HepG2 (cell line): Measurements from ENCODE around the gene OR2W1. TPM values are rescaled to one million over a fixed set of nuclear protein-coding genes. Genes with fewer than 3 reads are reported as not detected.

Experiments used
- AKAP8 ChIP-seq: sonication (generic); formaldehyde crosslinking; IDR thresholded peaks from 2 replicates; pipeline ENCODE4 v1.5.1; 2020; ENCODE audit warnings: mild to moderate bottlenecking, missing genetic modification reagents
- CAMTA2 ChIP-seq: sonication (generic); formaldehyde crosslinking; IDR thresholded peaks from 2 replicates; pipeline ENCODE4 v1.4.0; 2020; ENCODE audit warnings: mild to moderate bottlenecking, missing genetic modification reagents, borderline replicate concordance
- CBX2 ChIP-seq, 2 experiments: fragments of 200-600 bp in 1 of 2; sonication (generic); formaldehyde crosslinking in 1 of 2; IDR thresholded peaks; 2 replicates each; pipeline versions ENCODE4 v1.7.0 to v1.8.1; 2018 to 2022; ENCODE audit warnings: low read depth in 2 of 2, low read length in 1 of 2, mild to moderate bottlenecking in 1 of 2, missing genetic modification reagents in 1 of 2
- HINFP ChIP-seq: sonication (generic); formaldehyde crosslinking; IDR thresholded peaks from 2 replicates; pipeline ENCODE4 v1.4.0; 2020; ENCODE audit warnings: low read depth, mild to moderate bottlenecking, missing genetic modification reagents
- IRF9 ChIP-seq: sonication (generic); formaldehyde crosslinking; IDR thresholded peaks from 2 replicates; pipeline ENCODE4 v1.8.0; 2022; ENCODE audit warnings: missing genetic modification reagents, mild to moderate bottlenecking, borderline replicate concordance
- ISX ChIP-seq: sonication (generic); formaldehyde crosslinking; conservative IDR thresholded peaks from 2 replicates; pipeline ENCODE4 v1.5.0; 2020; ENCODE audit warnings: missing genetic modification reagents
- KLF15 ChIP-seq: sonication (generic); formaldehyde crosslinking; IDR thresholded peaks from 2 replicates; pipeline ENCODE4 v1.8.1; 2023; ENCODE audit warnings: borderline replicate concordance, mild to moderate bottlenecking, inconsistent platforms, missing genetic modification reagents, mixed read lengths
- NR2F1 ChIP-seq, 2 experiments: fragments of 450-650 bp in 1 of 2; formaldehyde crosslinking in 1 of 2; IDR thresholded peaks; 2 replicates each; pipeline versions ENCODE4 v1.5.0 to v1.6.1; 2016 to 2020; ENCODE audit warnings: mild to moderate bottlenecking in 1 of 2, missing compliant biosample characterization in 1 of 2, missing genetic modification reagents in 1 of 2, moderate library complexity in 1 of 2
- PLRG1 ChIP-seq: fragments of 450-650 bp; conservative IDR thresholded peaks from 2 replicates; pipeline ENCODE4 v1.6.1; 2016
- RARG ChIP-seq: sonication (generic); formaldehyde crosslinking; IDR thresholded peaks from 2 replicates; pipeline ENCODE4 v1.4.0; 2020; ENCODE audit warnings: low read depth, mild to moderate bottlenecking, missing genetic modification reagents
- RFX1 ChIP-seq: fragments of 450-650 bp; IDR thresholded peaks from 2 replicates; pipeline ENCODE4 v1.6.1; 2017
- RXRA ChIP-seq: sonication (generic); formaldehyde crosslinking; IDR thresholded peaks from 2 replicates; pipeline ENCODE4 v1.5.1; 2020; ENCODE audit warnings: missing genetic modification reagents
- SPEN ChIP-seq: sonication (generic); formaldehyde crosslinking; IDR thresholded peaks from 2 replicates; pipeline ENCODE4 v1.5.1; 2020; ENCODE audit warnings: low read depth, mild to moderate bottlenecking, missing genetic modification reagents
- TARDBP ChIP-seq: sonication (generic); formaldehyde crosslinking; IDR thresholded peaks from 2 replicates; pipeline ENCODE4 v1.8.0; 2022; ENCODE audit warnings: mild to moderate bottlenecking, missing genetic modification reagents
- ZKSCAN8 ChIP-seq: IDR thresholded peaks from 2 replicates; pipeline ENCODE4 v1.6.1; 2016; ENCODE audit warnings: borderline replicate concordance, missing genetic modification reagents, missing compliant biosample characterization
- ZNF124 ChIP-seq: sonication (generic); formaldehyde crosslinking; IDR thresholded peaks from 2 replicates; pipeline ENCODE4 v1.4.0; 2020; ENCODE audit warnings: missing genetic modification reagents
- ZNF280D ChIP-seq: sonication (generic); formaldehyde crosslinking; IDR thresholded peaks from 2 replicates; pipeline ENCODE4 v1.5.1; 2020; ENCODE audit warnings: mild to moderate bottlenecking, missing genetic modification reagents
- ZNF33A ChIP-seq: sonication (generic); formaldehyde crosslinking; IDR thresholded peaks from 2 replicates; pipeline ENCODE4 v1.5.1; 2020; ENCODE audit warnings: missing genetic modification reagents, mild to moderate bottlenecking, moderate library complexity, borderline replicate concordance
- ZNF761 ChIP-seq: sonication (generic); formaldehyde crosslinking; conservative IDR thresholded peaks from 2 replicates; pipeline ENCODE4 v1.4.0; 2020; ENCODE audit warnings: mild to moderate bottlenecking, missing genetic modification reagents
- ZNF772 ChIP-seq: sonication (generic); formaldehyde crosslinking; IDR thresholded peaks from 2 replicates; pipeline ENCODE4 v1.5.0; 2020; ENCODE audit warnings: mild to moderate bottlenecking, missing genetic modification reagents
- ZSCAN5A ChIP-seq: sonication (generic); formaldehyde crosslinking; IDR thresholded peaks from 2 replicates; pipeline ENCODE4 v1.8.0; 2022; ENCODE audit warnings: mild to moderate bottlenecking, missing genetic modification reagents, borderline replicate concordance
- ZSCAN9 ChIP-seq: IDR thresholded peaks from 2 replicates; pipeline ENCODE4 v1.6.1; 2016; ENCODE audit warnings: borderline replicate concordance
- polyA plus RNA-seq, 8 experiments: library from polyadenylated mRNA; depleted of rRNA in 3 of 8; stranded (reverse) in 7 of 8; unstranded in 1 of 8; fragments of >200 nt; fragmentation: Illumina TruSeq in 4 of 8; extraction: Trizol in 4 of 8; gene quantifications; 2 replicates each; pipeline versions ENCODE4 v1.2.1 to v1.2.3, GENCODE V29; 2011 to 2016; ENCODE audit warnings: low read depth in 4 of 8, missing spikeins in 1 of 8, mixed read lengths in 1 of 8; ENCODE audit not compliant: insufficient read depth in 1 of 8
- total RNA-seq, 5 experiments: library from RNA; depleted of rRNA; stranded (reverse); fragments of >200 nt; fragmentation: Illumina TruSeq; extraction: Trizol; gene quantifications; 2 replicates each; pipeline ENCODE4 v1.2.3, GENCODE V29; 2016; ENCODE audit warnings: low read depth in 1 of 5

OR2W1 gene
- total and polyA plus RNA-seq, 2 of the 13 experiments (the other 11 are each of a cell fraction or from before 2014, with no cell fraction given), result not detected

- TF ChIP-seq CBX2 (IDR thresholded peaks at IDR 0.05; ENCODE audit: low read depth, low read length) (no peak), CBX2 (CRISPR knock-in tag; IDR thresholded peaks at IDR 0.05; ENCODE audit: low read depth) (no peak), ZNF280D (CRISPR knock-in tag) (0 out of 2 replicates have a peak, but pooled peaks have one; percentile 21), ISX (CRISPR knock-in tag) (no peak), ZSCAN5A (CRISPR knock-in tag) (0 out of 2 replicates have a peak, but pooled peaks have one; percentile 52), ZNF124 (CRISPR knock-in tag) (peak; percentile 93), RFX1 (no peak), RXRA (peak; percentile 41; the same call in 1 of the 2 replicates), ZNF761 (CRISPR knock-in tag) (no peak; the same call in 1 of the 2 replicates), IRF9 (CRISPR knock-in tag) (peak; percentile 80), NR2F1 (CRISPR knock-in tag; IDR thresholded peaks at IDR 0.05) (no peak), ZNF33A (CRISPR knock-in tag) (no peak), HINFP (CRISPR knock-in tag) (no peak), TARDBP (CRISPR knock-in tag) (peak; percentile 52; the same call in 1 of the 2 replicates), ZSCAN9 (CRISPR knock-in tag) (0 out of 2 replicates have a peak, but pooled peaks have one; percentile 37), CAMTA2 (CRISPR knock-in tag) (no peak), AKAP8 (CRISPR knock-in tag) (no peak), SPEN (CRISPR knock-in tag) (peak; percentile 18; the same call in 1 of the 2 replicates), RARG (CRISPR knock-in tag) (no peak), KLF15 (CRISPR knock-in tag) (peak; percentile 41; the same call in 1 of the 2 replicates), ZNF772 (CRISPR knock-in tag) (peak; percentile 31; the same call in 1 of the 2 replicates), ZKSCAN8 (CRISPR knock-in tag) (peak; percentile 41; the same call in 1 of the 2 replicates), PLRG1 (no peak)
Measured at GRCh38 chr6:29016559-29017427, 28.2 kb downstream of the OR2W1 start (continued).
